Epithelial cell of prostate (primary cell): ENCODE results near the gene OR6B3.
A peak's percentile ranks its signal among the peaks of the same experiment; 100 is the strongest.
"Not testable (repeated sequence)": the region's sequence is repeated elsewhere in the genome, so short reads cannot be mapped to it uniquely, and the experiment has no call there.

Experiments
- DNase-seq: peaks from one replicate; pipeline ENCODE4 v3.0.0-alpha.2; 2011; ENCODE audit warnings: low read depth, low spot score
- H3K27ac ChIP-seq: fragments of 450-650 bp; 2 replicates; pipeline ENCODE4 v1.5.1; 2017; ENCODE audit warnings: mild to moderate bottlenecking

The OR6B3 gene

DNA sequence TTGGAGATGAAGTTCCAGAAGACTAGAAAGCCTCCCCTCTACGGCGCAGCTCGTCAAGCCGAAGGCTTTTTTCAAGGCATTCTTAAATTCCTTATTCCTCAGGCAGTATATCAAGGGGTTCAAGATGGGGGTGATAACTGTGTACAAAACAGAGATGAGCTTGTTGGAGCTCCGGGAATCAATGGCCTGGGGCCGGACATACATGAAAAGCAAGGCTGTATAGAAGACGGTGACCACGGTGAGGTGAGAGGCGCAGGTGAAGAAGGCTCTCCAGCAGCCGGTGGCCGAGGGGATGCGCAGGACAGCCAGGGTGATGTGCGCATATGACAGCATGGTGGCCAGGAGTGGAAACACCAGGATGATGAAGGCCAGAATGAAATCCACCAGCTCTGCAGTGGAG is 8.2 kb downstream of the OR6B3 start:
- no peak overlapping the region for H3K27ac ChIP-seq
- DNase-seq: no peak

DNA sequence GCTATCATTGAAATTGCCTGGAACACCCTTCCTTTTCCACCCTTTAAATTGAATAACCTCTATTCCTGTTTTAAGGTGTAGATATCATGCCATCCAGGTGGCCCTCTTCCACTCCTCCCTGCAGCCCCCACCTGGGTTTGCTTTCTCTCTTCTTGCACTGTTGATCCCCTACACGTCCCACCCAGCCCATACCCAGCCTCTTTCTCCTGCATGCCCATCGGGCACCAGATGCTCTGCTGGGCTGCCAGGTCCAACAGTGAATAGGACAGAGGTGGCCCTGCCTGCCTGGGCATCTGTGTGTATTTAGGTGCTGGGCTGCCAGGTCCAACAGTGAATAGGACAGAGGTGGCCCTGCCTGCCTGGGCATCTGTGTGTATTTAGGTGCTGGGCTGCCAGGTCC is 9.2 kb downstream of the OR6B3 start:
- not testable (repeated sequence) for DNase-seq, H3K27ac ChIP-seq

DNA sequence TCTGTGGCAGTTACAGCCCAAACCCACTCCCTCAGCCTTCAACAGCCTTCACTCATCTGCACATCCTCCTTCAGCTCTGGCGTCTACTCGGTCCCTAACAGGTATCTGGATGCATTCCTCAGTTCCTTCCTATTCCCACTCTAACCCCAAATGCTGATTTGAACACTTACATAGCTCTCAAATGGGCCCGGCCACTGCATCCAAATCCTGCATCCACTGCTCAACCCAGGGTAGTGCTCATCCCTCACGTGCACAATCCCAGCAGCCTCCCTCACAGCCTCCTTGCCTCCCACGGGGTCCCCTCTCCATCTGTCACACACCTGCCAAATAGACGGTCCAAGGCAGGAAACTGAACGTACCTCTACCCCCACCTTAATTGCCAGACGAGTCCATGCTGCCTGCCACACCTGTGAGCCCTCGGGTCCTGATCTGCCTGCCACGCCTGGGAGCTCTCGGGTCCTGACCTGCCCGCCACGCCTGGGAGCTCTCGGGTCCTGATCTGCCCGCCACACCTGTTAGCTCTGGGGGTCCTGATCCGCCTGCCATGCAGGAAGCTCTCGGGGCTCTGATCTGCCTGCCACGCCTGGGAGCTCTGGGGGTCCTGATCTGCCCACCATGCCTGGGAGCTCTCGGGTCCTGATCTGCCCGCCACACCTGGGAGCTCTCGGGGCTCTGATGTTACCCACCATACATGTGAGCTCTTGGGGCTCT is 9.9 kb downstream of the OR6B3 start:
- no peak overlapping the region for H3K27ac ChIP-seq
- DNase-seq: no peak

DNA sequence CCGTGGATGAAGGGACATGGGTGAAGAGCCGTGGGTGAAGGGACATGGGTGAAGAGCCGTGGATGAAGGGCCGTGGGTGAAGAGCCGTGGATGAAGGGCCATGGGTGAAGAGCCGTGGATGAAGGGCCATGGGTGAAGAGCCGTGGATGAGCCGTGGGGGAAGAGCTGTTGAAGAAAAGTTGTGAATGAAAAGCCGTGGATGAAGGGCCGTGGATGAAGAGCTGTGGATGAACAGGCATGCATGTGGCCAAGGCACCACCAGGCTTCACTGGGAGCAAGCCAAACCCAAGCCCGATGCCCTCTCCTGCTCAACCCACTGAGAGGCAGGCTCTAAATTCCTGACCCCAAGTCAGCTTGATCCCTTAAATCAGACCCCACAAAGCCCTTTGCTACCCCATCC is 10.6 kb downstream of the OR6B3 start:
- no peak for DNase-seq
- H3K27ac ChIP-seq: no peak overlapping the region

DNA sequence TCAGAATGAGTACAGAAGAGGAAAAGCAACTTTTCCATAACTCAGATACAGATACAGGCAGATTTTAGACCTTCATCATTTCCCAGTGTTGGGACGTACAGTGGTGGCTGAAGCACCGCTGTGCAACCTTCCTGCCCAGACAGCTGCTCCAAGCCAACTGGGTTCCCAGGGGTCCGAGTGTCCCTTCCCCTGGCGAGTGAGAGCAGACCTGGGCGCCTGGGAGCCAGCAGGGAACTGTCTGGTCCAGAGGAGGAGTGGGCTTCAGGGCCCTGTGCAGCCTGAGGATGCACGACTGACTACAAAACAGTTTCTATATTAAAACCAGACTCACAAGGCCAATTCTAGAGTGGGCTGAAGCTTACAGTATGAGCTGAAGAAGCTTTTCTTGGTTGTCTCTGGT is 12.0 kb downstream of the OR6B3 start:
- no peak overlapping the region for H3K27ac ChIP-seq
- DNase-seq: no peak

DNA sequence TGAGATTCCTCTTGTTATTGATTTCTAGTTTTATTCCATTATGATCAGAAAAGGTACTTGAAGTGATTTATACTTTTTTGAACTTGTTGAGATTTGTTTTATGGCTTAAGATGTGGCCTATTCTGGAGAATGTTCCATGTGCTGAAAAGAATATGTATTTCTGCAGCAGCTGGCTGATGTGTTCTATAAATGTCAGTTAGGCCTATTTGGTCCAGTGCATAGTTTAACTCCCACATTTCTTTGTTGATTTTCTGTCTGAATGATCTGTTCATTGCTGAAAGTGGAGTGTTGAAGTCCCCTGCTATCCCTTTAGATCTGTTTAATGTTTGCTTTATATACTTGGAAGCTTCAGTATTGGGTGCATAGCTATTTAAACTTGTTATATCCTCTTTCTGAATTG is 16.0 kb downstream of the OR6B3 start:
- no peak for DNase-seq
- H3K27ac ChIP-seq: no peak overlapping the region

DNA sequence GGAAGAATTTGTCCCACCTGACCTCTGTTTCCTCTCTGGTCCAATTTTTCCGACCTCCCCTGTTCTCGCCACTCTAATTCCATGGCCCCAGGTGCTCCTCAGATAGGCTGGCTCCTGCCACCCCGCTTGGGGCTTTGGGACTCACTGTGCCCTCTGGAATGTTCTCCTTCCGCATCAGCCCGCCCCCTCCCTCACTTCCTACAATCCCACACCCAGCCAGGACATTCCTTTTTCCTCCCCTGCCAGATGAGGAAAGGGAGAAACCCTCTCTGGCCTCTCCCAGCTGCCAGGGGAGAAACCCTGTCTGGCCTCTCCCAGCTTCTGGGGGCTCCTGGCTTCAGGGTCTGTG is 20.0 kb downstream of the OR6B3 start:
- no peak for DNase-seq
- no peak overlapping the region for H3K27ac ChIP-seq

DNA sequence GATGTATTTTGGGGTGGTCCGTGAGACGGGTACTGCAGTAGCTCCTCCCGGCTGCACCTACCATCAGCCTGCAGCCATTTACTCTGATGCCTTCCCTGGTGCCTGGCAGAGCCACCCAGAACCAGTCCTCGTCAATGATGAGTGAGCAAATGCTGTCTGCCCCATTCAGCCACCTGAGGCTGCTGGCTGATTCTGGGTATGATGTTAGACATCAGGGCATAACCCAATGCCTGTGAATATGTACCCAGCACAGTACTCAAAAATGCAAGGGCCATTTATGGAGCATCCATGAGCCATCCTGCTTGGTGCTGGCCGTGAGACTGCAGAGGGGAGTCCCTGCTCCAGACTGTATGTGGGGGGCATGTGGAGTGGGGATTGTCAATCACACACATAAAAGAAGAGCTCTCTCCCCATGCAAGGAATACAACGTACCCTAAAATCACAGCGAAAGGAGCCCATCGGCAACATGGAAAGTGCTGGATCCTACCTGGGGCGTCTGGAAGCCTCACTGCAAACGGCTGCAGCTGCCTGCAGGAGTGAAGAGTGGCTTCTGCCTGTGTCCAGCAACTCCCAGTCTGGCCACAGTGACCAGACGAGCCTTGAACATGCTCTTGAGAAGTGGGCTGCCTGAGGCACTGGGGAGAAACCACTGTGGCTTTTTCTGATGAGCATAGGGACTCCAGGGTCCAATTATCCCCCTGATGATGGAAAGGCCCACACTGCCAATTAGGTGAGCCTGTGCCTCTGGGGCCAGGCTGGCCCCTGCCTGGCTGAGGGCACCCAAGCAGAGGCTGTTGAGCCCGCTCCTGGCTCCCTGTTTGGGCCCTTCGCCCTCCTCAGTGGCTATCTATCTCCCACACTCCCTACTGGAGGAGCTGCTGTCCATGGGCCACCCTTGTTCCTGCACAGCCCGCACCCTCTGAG is 20.7 kb downstream of the OR6B3 start:
- no peak overlapping the region for H3K27ac ChIP-seq
- no peak for DNase-seq

DNA sequence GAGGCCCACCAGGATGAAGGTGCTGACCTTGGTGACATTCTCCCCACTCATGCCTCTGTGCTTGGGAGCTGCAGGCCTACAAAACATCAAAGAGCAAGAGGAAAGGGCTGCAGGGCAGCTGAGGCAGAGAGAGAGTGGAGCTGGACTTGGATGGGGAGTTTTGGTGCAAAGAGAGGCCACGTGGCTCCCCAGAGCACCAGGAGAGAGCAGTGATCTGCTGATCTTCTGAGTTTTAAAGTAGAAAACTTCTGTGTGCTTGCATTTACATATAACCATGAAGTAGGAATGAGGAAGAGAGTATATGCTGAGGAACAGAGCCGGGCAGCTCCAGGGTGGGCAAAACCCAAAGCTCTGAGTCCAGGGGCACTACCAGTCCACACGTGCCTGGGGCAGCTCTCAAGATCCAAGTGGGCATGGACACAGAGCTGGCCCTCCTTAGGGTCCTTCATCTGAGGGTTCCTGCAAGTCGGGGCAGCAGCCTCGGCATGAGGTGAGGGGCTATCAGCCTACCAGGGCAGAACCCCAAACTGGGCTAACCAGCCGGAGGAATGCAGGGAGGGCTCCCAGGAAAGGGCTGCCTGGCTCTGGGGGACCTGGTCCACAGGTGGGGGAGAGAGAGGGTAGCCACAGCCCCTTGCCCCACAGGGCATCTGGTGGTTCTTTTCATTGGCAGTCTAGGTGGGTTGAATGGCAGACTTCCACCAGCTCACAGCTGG is 22.8 kb downstream of the OR6B3 start, which contains the start of gene OR6B2:
OR6B2 (minus strand) TSS at position 51 of the 716 bp plus-strand sequence; CDS start at position 51, 0 bp downstream.
- DNase-seq: no peak
- no peak within 1 kb of the TSS for H3K27ac ChIP-seq

GRCh38 chr2:240024766-240025165 is 28.6 kb downstream of the OR6B3 start:
- H3K27ac ChIP-seq: peak overlapping the region; percentile 51
- DNase-seq: no peak

GRCh38 chr2:240023792-240024191 is 29.5 kb downstream of the OR6B3 start:
- DNase-seq: no peak
- H3K27ac ChIP-seq: no peak overlapping the region

GRCh38 chr2:240021488-240022104 is 31.7 kb downstream of the OR6B3 start:
- DNase-seq: no peak
- no peak overlapping the region for H3K27ac ChIP-seq

GRCh38 chr2:240018071-240018750 is 35.1 kb downstream of the OR6B3 start:
- no peak overlapping the region for H3K27ac ChIP-seq
- no peak for DNase-seq

DNA sequence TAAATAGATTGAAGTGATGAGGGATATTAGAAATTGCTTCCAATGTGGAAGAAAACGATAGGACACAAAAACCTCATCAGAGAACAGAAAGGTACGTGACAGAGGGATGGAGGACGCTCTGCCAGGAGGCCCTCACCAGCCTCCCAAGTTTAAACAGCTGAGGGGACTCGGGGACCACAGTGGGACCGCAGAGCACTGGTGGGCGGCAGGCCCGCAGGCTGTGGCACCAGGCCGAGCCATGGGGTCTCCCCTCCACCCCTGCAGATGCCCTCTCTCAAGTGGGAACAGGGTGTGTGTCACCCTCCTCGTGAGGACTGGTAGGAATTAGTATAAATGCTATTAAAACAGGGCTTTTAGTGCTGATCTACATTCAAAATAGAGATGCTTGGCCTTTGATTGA is 39.0 kb downstream of the OR6B3 start:
- H3K27ac ChIP-seq: no peak overlapping the region
- DNase-seq: no peak

DNA sequence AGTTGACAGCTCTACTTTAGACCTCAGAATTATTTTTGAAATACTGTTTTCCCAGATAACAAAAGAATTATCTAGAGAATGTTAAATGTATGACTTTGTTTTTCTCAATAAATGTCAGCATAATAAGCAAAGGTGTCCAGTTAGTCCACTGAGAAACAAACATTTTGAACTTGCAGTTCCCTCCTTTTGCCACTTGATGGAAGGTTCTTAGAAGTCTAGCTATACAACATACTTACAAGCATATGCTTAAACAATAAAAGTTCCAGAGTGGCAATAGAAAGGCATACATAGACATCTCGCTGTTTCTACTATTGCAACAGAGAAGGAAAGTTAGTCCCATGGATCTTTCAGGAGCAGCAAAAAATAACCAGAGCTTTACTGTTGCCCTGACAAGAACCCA is 40.0 kb downstream of the OR6B3 start:
- H3K27ac ChIP-seq: no peak overlapping the region
- no peak for DNase-seq

DNA sequence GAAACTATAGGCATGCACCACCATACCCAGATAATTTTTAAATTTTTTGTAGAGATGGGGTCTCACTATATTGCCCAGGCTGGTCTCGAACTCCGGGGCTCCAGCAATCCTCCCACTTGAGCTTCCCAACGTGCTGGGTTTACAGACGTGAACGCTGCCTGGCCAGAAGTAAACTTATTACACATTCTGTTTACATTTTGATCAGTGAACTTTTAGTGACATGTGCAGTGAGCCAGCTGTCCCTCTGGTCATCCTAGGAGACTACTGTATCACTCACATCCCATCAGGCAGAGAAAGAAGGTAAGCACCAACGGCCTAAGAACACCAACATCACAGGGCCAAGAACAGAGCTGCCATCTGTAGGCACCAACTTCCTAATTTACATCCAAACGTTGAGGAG is 50.3 kb downstream of the OR6B3 start:
- no peak overlapping the region for H3K27ac ChIP-seq
- no peak for DNase-seq

DNA sequence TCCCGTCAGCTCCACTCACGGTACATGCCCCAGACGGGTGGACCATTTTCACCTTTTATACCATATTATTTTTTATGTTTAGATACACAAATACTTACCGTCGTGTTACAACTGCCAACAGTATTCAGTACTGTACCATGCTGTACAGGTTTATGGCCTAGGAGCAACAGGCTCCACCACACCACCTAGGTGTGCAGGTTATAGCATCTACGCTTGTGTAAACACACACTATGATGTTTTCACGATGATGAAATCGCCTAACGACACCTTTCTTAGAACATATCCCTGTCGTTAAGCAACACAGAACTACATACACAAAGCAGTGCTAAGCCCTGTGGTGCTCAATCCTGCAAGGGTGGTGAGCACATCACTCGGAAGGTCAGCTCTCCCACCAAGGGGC is 52.6 kb downstream of the OR6B3 start:
- DNase-seq: no peak
- H3K27ac ChIP-seq: no peak overlapping the region

- no peak for DNase-seq
- no peak overlapping the region for H3K27ac ChIP-seq
Measured at GRCh38 chr2:239997686-239998409, 55.5 kb downstream of the OR6B3 start.
